ENCODE measurements around the gene QKI. TPM values are rescaled to one million over a fixed set of nuclear protein-coding genes. Genes with fewer than 3 reads are reported as not detected.

QKI gene
- total and polyA plus RNA-seq, 2 donors (not counting 3 experiments of a cell fraction or from before 2014, with no cell fraction given), result 178 to 232 TPM

DNA sequence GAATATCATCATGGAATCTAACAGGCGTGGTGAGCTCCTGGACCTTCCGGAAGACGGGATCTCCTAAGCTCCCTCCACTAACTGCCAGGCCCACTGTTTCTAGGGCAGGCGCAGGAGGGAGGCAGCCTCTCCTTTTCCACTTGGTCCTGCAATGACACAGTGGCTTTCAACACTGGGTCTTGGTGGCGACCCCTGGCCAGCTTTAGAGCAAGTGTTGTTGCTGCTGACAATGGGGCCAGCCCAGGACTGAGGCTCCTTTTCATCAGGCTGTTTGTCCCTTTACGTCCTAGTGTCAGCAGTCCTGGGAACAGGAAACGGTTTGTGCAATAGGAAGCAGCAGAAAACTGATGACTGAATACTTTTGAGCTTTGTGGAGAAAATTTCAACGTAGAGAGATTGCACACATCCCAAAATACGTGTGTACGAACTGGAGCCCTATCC is 9.7 kb upstream of the QKI start:
- intact Hi-C loops (cut with micrococcal nuclease), result loop anchor here (1.0 kb wide), 1 partner anchor 8 kb away; no protein-coding TSS in a partner anchor

More for the DNA sequence above, 9.7 kb upstream of the QKI start:
- TF ChIP-seq, protein P1, sequence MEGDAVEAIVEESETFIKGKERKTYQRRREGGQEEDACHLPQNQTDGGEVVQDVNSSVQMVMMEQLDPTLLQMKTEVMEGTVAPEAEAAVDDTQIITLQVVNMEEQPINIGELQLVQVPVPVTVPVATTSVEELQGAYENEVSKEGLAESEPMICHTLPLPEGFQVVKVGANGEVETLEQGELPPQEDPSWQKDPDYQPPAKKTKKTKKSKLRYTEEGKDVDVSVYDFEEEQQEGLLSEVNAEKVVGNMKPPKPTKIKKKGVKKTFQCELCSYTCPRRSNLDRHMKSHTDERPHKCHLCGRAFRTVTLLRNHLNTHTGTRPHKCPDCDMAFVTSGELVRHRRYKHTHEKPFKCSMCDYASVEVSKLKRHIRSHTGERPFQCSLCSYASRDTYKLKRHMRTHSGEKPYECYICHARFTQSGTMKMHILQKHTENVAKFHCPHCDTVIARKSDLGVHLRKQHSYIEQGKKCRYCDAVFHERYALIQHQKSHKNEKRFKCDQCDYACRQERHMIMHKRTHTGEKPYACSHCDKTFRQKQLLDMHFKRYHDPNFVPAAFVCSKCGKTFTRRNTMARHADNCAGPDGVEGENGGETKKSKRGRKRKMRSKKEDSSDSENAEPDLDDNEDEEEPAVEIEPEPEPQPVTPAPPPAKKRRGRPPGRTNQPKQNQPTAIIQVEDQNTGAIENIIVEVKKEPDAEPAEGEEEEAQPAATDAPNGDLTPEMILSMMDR (IDR thresholded peaks at IDR 0.05; ENCODE audit: extremely low read depth in 1 of 2, insufficient read depth in 1 of 2, low read depth in 1 of 2, low read length in 2 of 2), result no peak
- TF ChIP-seq FOS (IDR thresholded peaks at IDR 0.05; ENCODE audit: borderline replicate concordance, insufficient read depth, low read length) (no peak), GATA2 (IDR thresholded peaks at IDR 0.05; ENCODE audit: insufficient read depth, insufficient read length, low read depth, low read length) (no peak), POLR2AphosphoS5 (IDR thresholded peaks at IDR 0.05; ENCODE audit: insufficient read depth, low read depth, low read length) (no peak), EZH2 (IDR thresholded peaks at IDR 0.05; ENCODE audit: borderline replicate concordance, low read depth, low read length, severe bottlenecking) (no peak), MYC (IDR thresholded peaks at IDR 0.05; ENCODE audit: low read depth, low read length) (no peak), JUN (IDR thresholded peaks at IDR 0.05; ENCODE audit: borderline replicate concordance, insufficient read depth, insufficient read length, low read depth) (no peak), POLR2A (IDR thresholded peaks at IDR 0.05; ENCODE audit: low read depth, low read length) (no peak)
- TF ChIP-seq, protein P2, sequence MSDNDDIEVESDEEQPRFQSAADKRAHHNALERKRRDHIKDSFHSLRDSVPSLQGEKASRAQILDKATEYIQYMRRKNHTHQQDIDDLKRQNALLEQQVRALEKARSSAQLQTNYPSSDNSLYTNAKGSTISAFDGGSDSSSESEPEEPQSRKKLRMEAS (IDR thresholded peaks at IDR 0.05; ENCODE audit: insufficient read depth, insufficient read length), result no peak
- dilution Hi-C loops (cut with MboI; ENCODE audit: extremely low pct_ligation_motif_present, low sequenced_read_pairs), result no loop called here
- Histone ChIP-seq H2AFZ (ENCODE audit: low read depth, low read length) (peak overlapping the region; percentile 98), H3K9ac (replicated peaks; ENCODE audit: extremely low read depth, insufficient read depth, low read length) (no peak overlapping the region), H3K9me1 (replicated peaks; ENCODE audit: control insufficient read depth, extremely low read depth, insufficient read depth, low read length) (no peaks in the 10 kb centered on the region), H3K79me2 (ENCODE audit: control insufficient read depth, insufficient read depth, low read length) (no peaks in the 10 kb centered on the region), H3K27me3 (ENCODE audit: control insufficient read depth in 2 of 2, insufficient read depth in 2 of 2, low read length in 2 of 2) (no peaks in the 10 kb centered on the region), H3K4me1 (ENCODE audit: control insufficient read depth, extremely low read depth, insufficient read depth, low read length) (peaks cover 20% of the 10 kb centered on the region), H3K36me3 (ENCODE audit: control insufficient read depth in 2 of 2, extremely low read depth in 1 of 2, insufficient read depth in 2 of 2, low read length in 2 of 2) (no peaks in the 10 kb centered on the region), H4K20me1 (replicated peaks; ENCODE audit: control insufficient read depth, extremely low read depth, insufficient read depth, low read length) (no peaks in the 10 kb centered on the region), H3K4me2 (ENCODE audit: insufficient read depth, low read length) (peak overlapping the region; percentile 38), H3K27ac (ENCODE audit: insufficient read depth, low read depth, low read length) (no peak overlapping the region), H3K9me3 (replicated peaks; ENCODE audit: control insufficient read depth, insufficient read depth, low read length) (no peaks in the 10 kb centered on the region), H3K4me3 (replicated peaks in 1 of 3; ENCODE audit: insufficient read depth in 1 of 3, low read depth in 1 of 3, low read length in 3 of 3) (no peak overlapping the region)
- ChIA-PET CTCF (interaction anchor here (0.7 to 2.7 kb wide), 6 partner anchors 11 to 235 kb away, joined by 3 to 13 read pairs (median 4); no protein-coding TSS in a partner anchor), POLR2A (no interaction called here)
- peak; percentile 84 for FAIRE-seq
- no TSS peak for BruUV-seq (replicated peaks)
- peak; percentile 61 for DNase-seq (ENCODE audit: low read depth, low spot score)

Measured in endothelial cell of umbilical vein (primary cell).